HG02571 (cell line): ENCODE results near the gene DARS1.

Experiments used
- ATAC-seq: cut with Tn5 transposase; IDR thresholded peaks from one replicate; pipeline ENCODE4 v1.9.1; 2021; ENCODE audit warnings: mild to moderate bottlenecking, moderate library complexity; ENCODE audit not compliant: unreplicated experiment

Gene DARS1

GRCh38 chr2:136016427-136016826 is 31.0 kb upstream of the DARS1 start:
- no peak for ATAC-seq

- no peak for ATAC-seq
These were observed 30.3 kb upstream of the DARS1 start for GRCh38 chr2:136015699-136016098.

- no peak for ATAC-seq
These were observed 29.0 kb upstream of the DARS1 start for GRCh38 chr2:136014411-136014810.

GRCh38 chr2:136013955-136014354 is 28.5 kb upstream of the DARS1 start:
- ATAC-seq, result no peak

GRCh38 chr2:136013136-136013685 is 27.8 kb upstream of the DARS1 start:
- ATAC-seq, result no peak

- no peak for ATAC-seq
These were observed 26.9 kb upstream of the DARS1 start for GRCh38 chr2:136012315-136012714.

GRCh38 chr2:136010126-136010525 is 24.7 kb upstream of the DARS1 start:
- ATAC-seq, result no peak

- ATAC-seq, result no peak
These were observed 22.9 kb upstream of the DARS1 start for GRCh38 chr2:136008205-136008865.

GRCh38 chr2:136006658-136007057 is 21.2 kb upstream of the DARS1 start:
- no peak for ATAC-seq

- ATAC-seq, result peak; percentile 62
These were observed 20.2 kb upstream of the DARS1 start for GRCh38 chr2:136005462-136006196.

- no peak for ATAC-seq
These were observed 19.5 kb upstream of the DARS1 start for GRCh38 chr2:136004965-136005364.

- no peak for ATAC-seq
These were observed 15.7 kb upstream of the DARS1 start for GRCh38 chr2:136001131-136001530.

GRCh38 chr2:136000502-136000901 is 15.1 kb upstream of the DARS1 start:
- peak; percentile 55 for ATAC-seq

GRCh38 chr2:135999899-136000298 is 14.5 kb upstream of the DARS1 start:
- ATAC-seq, result no peak

- no peak for ATAC-seq
These were observed 13.5 kb upstream of the DARS1 start for GRCh38 chr2:135998879-135999278.

GRCh38 chr2:135997380-135997779 is 12.0 kb upstream of the DARS1 start:
- ATAC-seq, result no peak

- ATAC-seq, result no peak
These were observed 10.9 kb upstream of the DARS1 start for GRCh38 chr2:135996304-135996703.

GRCh38 chr2:135994281-135994680 is 8.9 kb upstream of the DARS1 start:
- no peak for ATAC-seq

GRCh38 chr2:135993421-135993820 is 8.0 kb upstream of the DARS1 start:
- no peak for ATAC-seq

GRCh38 chr2:135991861-135992260 is 6.4 kb upstream of the DARS1 start:
- ATAC-seq, result no peak

GRCh38 chr2:135987441-135987840 is 2.0 kb upstream of the DARS1 start:
- ATAC-seq, result no peak

- ATAC-seq, result no peak
These were observed 1.1 kb upstream of the DARS1 start for GRCh38 chr2:135986507-135986906.
